ENCODE measurements around the gene UBE2E2.

Gene UBE2E2

DNA sequence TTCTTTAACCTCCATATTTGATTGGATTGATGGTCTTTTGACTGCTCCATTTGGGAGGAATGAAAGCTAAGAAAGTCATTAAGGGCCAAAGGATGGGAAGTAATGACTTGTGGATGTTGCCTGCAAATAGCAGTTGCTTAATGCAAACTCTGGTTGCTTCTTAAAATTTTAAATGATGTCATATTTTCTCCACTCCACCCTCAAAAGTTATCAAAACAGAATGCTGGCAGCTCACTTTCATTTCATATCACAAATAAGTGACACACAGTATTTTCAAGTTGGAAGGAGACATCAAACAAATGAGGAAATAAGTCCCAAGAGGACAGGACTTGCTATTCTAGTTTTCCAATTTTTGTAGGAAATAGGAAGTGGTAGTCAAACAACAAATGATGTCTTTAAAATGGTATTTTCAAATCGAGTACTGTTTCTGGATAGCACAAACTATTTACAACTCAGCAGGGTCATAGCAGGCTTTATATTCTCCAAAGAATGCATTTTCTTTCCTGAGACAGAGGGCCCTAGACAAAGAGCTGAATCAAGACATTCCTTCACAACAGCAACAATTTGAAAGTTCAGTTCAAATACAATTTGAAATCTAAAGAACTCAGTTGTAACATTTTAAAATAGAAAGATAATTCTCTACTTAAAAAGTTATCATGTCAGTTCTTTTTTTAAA is 437.5 kb downstream of the UBE2E2 start:
- DNase-seq = no peak
